DND-41 (cell line): ENCODE data around the gene KIAA1958.

Experiments used
- EZH2 ChIP-seq: IDR thresholded peaks from 3 replicates; pipeline ENCODE4 v1.6.1; 2012; ENCODE audit warnings: borderline replicate concordance, low read depth, mild to moderate bottlenecking, moderate library complexity, low read length, inconsistent platforms; ENCODE audit not compliant: severe bottlenecking
- TF ChIP-seq, protein P1 (sequence below): IDR thresholded peaks from 2 replicates; pipeline ENCODE4 v1.5.1; 2012; ENCODE audit warnings: borderline replicate concordance, low read length, moderate library complexity, mild to moderate bottlenecking; ENCODE audit not compliant: poor library complexity, severe bottlenecking; ENCODE audit errors: extremely low read depth

DNA sequence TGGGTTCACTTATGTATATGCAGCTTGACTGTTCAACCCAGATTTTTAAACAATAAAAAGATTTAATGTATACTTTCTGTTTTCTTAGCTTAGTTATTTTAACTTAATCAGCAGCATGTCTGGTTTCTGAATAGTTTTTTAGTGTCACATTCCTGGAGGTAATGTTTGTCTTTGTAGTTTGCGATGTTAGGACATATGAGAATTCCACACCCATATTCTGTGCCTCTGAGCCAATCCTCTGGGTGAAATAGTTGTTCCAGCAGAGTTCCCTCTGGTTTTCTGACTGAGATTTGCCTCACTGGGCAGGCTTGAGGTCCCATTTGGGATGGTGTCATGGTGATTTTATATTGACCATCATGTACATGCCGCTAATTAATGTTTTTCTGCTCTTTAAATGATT, 182.7 kb downstream of the KIAA1958 start:
- TF ChIP-seq, protein P1, sequence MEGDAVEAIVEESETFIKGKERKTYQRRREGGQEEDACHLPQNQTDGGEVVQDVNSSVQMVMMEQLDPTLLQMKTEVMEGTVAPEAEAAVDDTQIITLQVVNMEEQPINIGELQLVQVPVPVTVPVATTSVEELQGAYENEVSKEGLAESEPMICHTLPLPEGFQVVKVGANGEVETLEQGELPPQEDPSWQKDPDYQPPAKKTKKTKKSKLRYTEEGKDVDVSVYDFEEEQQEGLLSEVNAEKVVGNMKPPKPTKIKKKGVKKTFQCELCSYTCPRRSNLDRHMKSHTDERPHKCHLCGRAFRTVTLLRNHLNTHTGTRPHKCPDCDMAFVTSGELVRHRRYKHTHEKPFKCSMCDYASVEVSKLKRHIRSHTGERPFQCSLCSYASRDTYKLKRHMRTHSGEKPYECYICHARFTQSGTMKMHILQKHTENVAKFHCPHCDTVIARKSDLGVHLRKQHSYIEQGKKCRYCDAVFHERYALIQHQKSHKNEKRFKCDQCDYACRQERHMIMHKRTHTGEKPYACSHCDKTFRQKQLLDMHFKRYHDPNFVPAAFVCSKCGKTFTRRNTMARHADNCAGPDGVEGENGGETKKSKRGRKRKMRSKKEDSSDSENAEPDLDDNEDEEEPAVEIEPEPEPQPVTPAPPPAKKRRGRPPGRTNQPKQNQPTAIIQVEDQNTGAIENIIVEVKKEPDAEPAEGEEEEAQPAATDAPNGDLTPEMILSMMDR: no peak
- TF ChIP-seq EZH2: no peak
